IPS DF 4.7 (cell line): Measurements from ENCODE around the gene SET.

Experiments
- DNase-seq: peaks from one replicate; pipeline ENCODE4 v3.0.0-alpha.2; 2013; ENCODE audit warnings: low spot score; ENCODE audit errors: extremely low read depth

SET gene

GRCh38 chr9:128712451-128713410, 23.7 kb downstream of the SET start:
- DNase-seq, result no peak

- no peak for DNase-seq
These were observed 24.4 kb downstream of the SET start for GRCh38 chr9:128713411-128713780.

GRCh38 chr9:128713941-128714573, 25.0 kb downstream of the SET start:
- DNase-seq, result no peak

GRCh38 chr9:128714586-128715435, 25.8 kb downstream of the SET start:
- no peak for DNase-seq

GRCh38 chr9:128715436-128715750, 26.4 kb downstream of the SET start:
- DNase-seq, result no peak

- DNase-seq, result no peak
These were observed 27.7 kb downstream of the SET start for GRCh38 chr9:128716581-128717254.

GRCh38 chr9:128718047-128718446, 29.0 kb downstream of the SET start:
- DNase-seq, result no peak

- DNase-seq, result no peak
These were observed 29.5 kb downstream of the SET start for GRCh38 chr9:128718475-128718874.

- no peak for DNase-seq
These were observed 31.0 kb downstream of the SET start for GRCh38 chr9:128719919-128720605.

- DNase-seq, result no peak
These were observed 31.9 kb downstream of the SET start for GRCh38 chr9:128720841-128721486.

- DNase-seq, result no peak
These were observed 32.5 kb downstream of the SET start for GRCh38 chr9:128721487-128722010.

GRCh38 chr9:128722380-128723351, 33.6 kb downstream of the SET start:
- no peak for DNase-seq

- no peak for DNase-seq
These were observed 34.4 kb downstream of the SET start for GRCh38 chr9:128723352-128723865.

- DNase-seq, result peak; percentile 76
These were observed 35.1 kb downstream of the SET start, which contains the start of gene ZDHHC12 for GRCh38 chr9:128723866-128724743. Gene ZDHHC12 (minus strand): TSS chr9:128724127. CDS start chr9:128724093, 34 bp downstream.

- no peak for DNase-seq
These were observed 35.8 kb downstream of the SET start for GRCh38 chr9:128724744-128725211.

GRCh38 chr9:128727640-128728248, 38.7 kb downstream of the SET start:
- no peak for DNase-seq

GRCh38 chr9:128728298-128728697, 39.3 kb downstream of the SET start:
- DNase-seq, result no peak
